WI38 (cell line): ENCODE results near the gene TCEAL9.

ENCODE experiments used
- H3K4me3 ChIP-seq: 2 replicates; pipeline ENCODE4 v1.5.1; 2011; ENCODE audit warnings: low read depth, mild to moderate bottlenecking, control low read depth, low read length
- CTCF ChIP-seq: IDR thresholded peaks from 2 replicates; pipeline ENCODE4 v1.5.1; 2012; ENCODE audit warnings: low read depth, mild to moderate bottlenecking, control low read depth, low read length

Gene TCEAL9

GRCh38 chrX:103400931-103401330, 44.6 kb downstream of the TCEAL9 start:
- TF ChIP-seq CTCF = no peak
- no peak overlapping the region for H3K4me3 ChIP-seq

GRCh38 chrX:103404231-103405008, 48.1 kb downstream of the TCEAL9 start:
- no peak for TF ChIP-seq CTCF
- peak overlapping the region; percentile 70 for H3K4me3 ChIP-seq

- no peak for TF ChIP-seq CTCF
- H3K4me3 ChIP-seq = peak overlapping the region; percentile 70
These were observed 48.7 kb downstream of the TCEAL9 start for GRCh38 chrX:103405009-103405333.

GRCh38 chrX:103406256-103406655, 50.0 kb downstream of the TCEAL9 start:
- H3K4me3 ChIP-seq = no peak overlapping the region
- TF ChIP-seq CTCF = no peak

- no peak for TF ChIP-seq CTCF
- H3K4me3 ChIP-seq = no peak overlapping the region
These were observed 51.5 kb downstream of the TCEAL9 start for GRCh38 chrX:103407776-103408175.
